ENCODE data around the gene SEZ6.

GRCh38 chr17:28956112-28956511 lies 49.7 kb downstream of the SEZ6 start:
- TF ChIP-seq EZH2phosphoT487 (IDR thresholded peaks at IDR 0.05): no peak
- TF ChIP-seq CTCF (IDR thresholded peaks at IDR 0.05): no peak
- no peak for TF ChIP-seq EZH2 (IDR thresholded peaks at IDR 0.05)

Measured in neural progenitor cell (in vitro differentiated cells).